ENCODE measurements around the gene FOXC1. TPM values are rescaled to one million over a fixed set of nuclear protein-coding genes. Genes with fewer than 3 reads are reported as not detected.
A peak's percentile ranks its signal among the peaks of the same experiment; 100 is the strongest.

Gene FOXC1
- total and polyA plus RNA-seq, 7 experiments from 2014 or later, result not detected

DNA sequence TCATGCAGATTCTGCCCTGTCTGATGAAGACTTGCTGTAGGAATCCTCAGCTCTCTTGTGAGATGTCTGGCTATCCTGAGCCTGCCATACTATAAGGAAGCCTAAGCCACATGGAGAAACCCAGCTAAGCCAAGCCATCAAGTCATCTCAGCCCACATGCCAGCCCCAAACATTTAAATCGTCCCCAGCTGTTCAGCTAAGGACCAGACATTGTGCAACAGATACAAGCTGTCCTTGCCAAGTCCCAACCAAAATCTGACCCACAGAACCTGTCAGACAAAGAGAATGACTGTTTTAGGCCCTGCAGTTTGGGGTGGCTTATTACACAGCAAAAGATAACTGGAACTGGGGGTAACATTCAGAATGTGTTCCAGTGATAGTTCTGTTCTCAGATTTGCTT lies 36.8 kb upstream of the FOXC1 start:
- DNase-seq (no peak), ATAC-seq (no peak)
- no peaks in the 10 kb centered on the region for H3K36me3 ChIP-seq (ENCODE audit: control insufficient read depth in 2 of 3, insufficient read depth in 3 of 3, low read length in 3 of 3)
- Mint-ChIP-seq H3K9me3 (peaks cover 6 to 30% (median 22%) of the 10 kb centered on the region in 11 donors), H3K27me3 (peaks cover 0 to 31% (median 5%) of the 10 kb centered on the region in 5 donors), H3K4me3 (no peak overlapping the region), H3K4me1 (no peaks in the 10 kb centered on the region), H3K36me3 (peaks cover 0 to 16% (median 4%) of the 10 kb centered on the region in 5 donors), H3K27ac (no peak overlapping the region)
- CTCF ChIA-PET, result no interaction called here
- peaks cover 0 to 5% (median 0%) of the 10 kb centered on the region in 3 experiments for H3K9me3 ChIP-seq (ENCODE audit: control insufficient read depth in 2 of 3, low read length in 3 of 3)
- intact Hi-C loops (cut with micrococcal nuclease), result no loop called here
- no peak overlapping the region for H3K4me3 ChIP-seq (ENCODE audit: low read length)
- no peaks in the 10 kb centered on the region for H3K4me1 ChIP-seq (ENCODE audit: control insufficient read depth in 2 of 2, insufficient read depth in 2 of 2, low read length in 2 of 2)
- no peaks in the 10 kb centered on the region for H3K27me3 ChIP-seq (ENCODE audit: control insufficient read depth in 2 of 2, insufficient read depth in 2 of 2, low read length in 2 of 2)
- no peak overlapping the region for H3K27ac ChIP-seq (ENCODE audit: low read depth, low read length)
- POLR2A ChIA-PET, result interaction anchor here (0.5 kb wide), 1 partner anchor 1194 kb away, joined by 3 read pairs; no protein-coding TSS in a partner anchor

DNA sequence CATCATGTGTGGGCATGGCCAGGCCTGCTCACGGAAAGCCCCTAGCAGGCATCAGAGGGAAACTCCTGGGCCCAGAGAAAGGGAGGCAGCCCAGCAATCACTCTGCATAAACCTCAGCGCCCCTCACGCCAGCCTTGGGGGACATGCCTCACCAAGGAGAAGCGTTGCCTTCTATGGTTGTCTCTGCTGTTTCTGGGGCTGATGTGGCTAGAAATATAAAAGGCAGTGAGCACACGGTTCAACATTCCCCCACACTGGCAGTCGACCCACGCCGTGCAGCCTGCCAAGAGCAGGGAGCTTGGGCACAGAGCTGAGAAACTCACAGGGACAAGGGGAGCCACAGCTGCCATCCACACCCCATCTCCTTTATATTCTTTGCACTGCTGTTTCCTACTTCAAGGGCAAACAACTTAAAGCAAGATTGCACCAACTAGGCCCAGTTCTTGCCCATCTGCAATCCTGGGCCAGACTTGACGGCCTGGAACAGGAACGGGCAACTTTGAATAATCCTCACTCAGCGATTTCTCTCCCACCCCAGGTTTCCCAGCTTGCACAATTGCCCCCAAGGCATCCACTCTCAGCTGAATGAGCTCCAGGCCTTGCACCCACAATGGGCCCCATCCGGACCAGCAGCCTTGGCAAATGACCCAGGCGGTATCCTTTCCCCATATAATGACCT lies 35.5 kb upstream of the FOXC1 start:
- Mint-ChIP-seq H3K4me1 (no peaks in the 10 kb centered on the region), H3K36me3 (peaks cover 0 to 16% (median 4%) of the 10 kb centered on the region in 5 donors), H3K4me3 (no peak overlapping the region), H3K27ac (no peak overlapping the region), H3K9me3 (peaks cover 6 to 26% (median 21%) of the 10 kb centered on the region in 11 donors), H3K27me3 (peaks cover 0 to 22% (median 5%) of the 10 kb centered on the region in 5 donors)
- no peaks in the 10 kb centered on the region for H3K27me3 ChIP-seq (ENCODE audit: control insufficient read depth in 2 of 2, insufficient read depth in 2 of 2, low read length in 2 of 2)
- POLR2A ChIA-PET, result interaction anchor here (0.6 kb wide), 1 partner anchor 1191 kb away, joined by 3 read pairs; the partner anchor contains the start of gene WRNIP1
- H3K4me3 ChIP-seq (ENCODE audit: low read length), result no peak overlapping the region
- H3K4me1 ChIP-seq (ENCODE audit: control insufficient read depth in 2 of 2, insufficient read depth in 2 of 2, low read length in 2 of 2), result no peaks in the 10 kb centered on the region
- H3K36me3 ChIP-seq (ENCODE audit: control insufficient read depth in 2 of 3, insufficient read depth in 3 of 3, low read length in 3 of 3), result no peaks in the 10 kb centered on the region
- intact Hi-C loops (cut with micrococcal nuclease), result no loop called here
- DNase-seq (no peak), ATAC-seq (no peak)
- H3K27ac ChIP-seq (ENCODE audit: low read depth, low read length), result no peak overlapping the region
- CTCF ChIA-PET, result interaction anchor here (0.6 to 1.2 kb wide), 2 partner anchors 9 to 22 kb away, joined by 3 to 4 read pairs; no protein-coding TSS in a partner anchor
- peaks cover 0 to 5% (median 0%) of the 10 kb centered on the region in 3 experiments for H3K9me3 ChIP-seq (ENCODE audit: control insufficient read depth in 2 of 3, low read length in 3 of 3)

DNA sequence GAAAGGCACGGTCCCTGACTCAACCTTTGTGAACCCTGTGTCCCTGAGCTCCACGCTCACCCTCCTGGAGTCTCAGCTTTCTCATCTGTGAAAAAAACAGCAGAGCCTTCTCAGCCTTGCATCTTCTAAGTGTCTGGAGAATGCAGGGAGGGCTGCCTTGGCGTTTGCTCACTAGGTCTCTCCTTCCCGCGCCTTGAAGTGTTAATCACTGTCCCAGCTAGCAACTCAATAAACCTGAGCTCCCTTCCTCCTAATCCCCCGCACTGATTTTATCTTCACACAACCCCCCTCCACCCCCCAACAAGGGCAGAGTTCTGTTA lies 34.9 kb upstream of the FOXC1 start:
- Mint-ChIP-seq H3K4me1 (no peaks in the 10 kb centered on the region), H3K4me3 (no peak overlapping the region), H3K27ac (no peak overlapping the region), H3K9me3 (peaks cover 6 to 26% (median 21%) of the 10 kb centered on the region in 11 donors), H3K36me3 (peaks cover 0 to 16% (median 4%) of the 10 kb centered on the region in 5 donors), H3K27me3 (peaks cover 0 to 22% (median 5%) of the 10 kb centered on the region in 5 donors)
- Histone ChIP-seq H3K27me3 (ENCODE audit: control insufficient read depth in 2 of 2, insufficient read depth in 2 of 2, low read length in 2 of 2) (no peaks in the 10 kb centered on the region), H3K9me3 (ENCODE audit: control insufficient read depth in 2 of 3, low read length in 3 of 3) (peaks cover 0 to 5% (median 0%) of the 10 kb centered on the region in 3 experiments), H3K36me3 (ENCODE audit: control insufficient read depth in 2 of 3, insufficient read depth in 3 of 3, low read length in 3 of 3) (no peaks in the 10 kb centered on the region), H3K4me1 (ENCODE audit: control insufficient read depth in 2 of 2, insufficient read depth in 2 of 2, low read length in 2 of 2) (no peaks in the 10 kb centered on the region), H3K27ac (ENCODE audit: low read depth, low read length) (no peak overlapping the region), H3K4me3 (ENCODE audit: low read length) (no peak overlapping the region)
- ATAC-seq (no peak), DNase-seq (no peak)
- CTCF ChIA-PET, result interaction anchor here (0.6 to 1.2 kb wide), 2 partner anchors 9 to 22 kb away, joined by 3 to 4 read pairs; no protein-coding TSS in a partner anchor
- POLR2A ChIA-PET, result interaction anchor here (0.6 kb wide), 1 partner anchor 1190 kb away, joined by 3 read pairs; the partner anchor contains the start of gene WRNIP1
- intact Hi-C loops (cut with micrococcal nuclease), result no loop called here

DNA sequence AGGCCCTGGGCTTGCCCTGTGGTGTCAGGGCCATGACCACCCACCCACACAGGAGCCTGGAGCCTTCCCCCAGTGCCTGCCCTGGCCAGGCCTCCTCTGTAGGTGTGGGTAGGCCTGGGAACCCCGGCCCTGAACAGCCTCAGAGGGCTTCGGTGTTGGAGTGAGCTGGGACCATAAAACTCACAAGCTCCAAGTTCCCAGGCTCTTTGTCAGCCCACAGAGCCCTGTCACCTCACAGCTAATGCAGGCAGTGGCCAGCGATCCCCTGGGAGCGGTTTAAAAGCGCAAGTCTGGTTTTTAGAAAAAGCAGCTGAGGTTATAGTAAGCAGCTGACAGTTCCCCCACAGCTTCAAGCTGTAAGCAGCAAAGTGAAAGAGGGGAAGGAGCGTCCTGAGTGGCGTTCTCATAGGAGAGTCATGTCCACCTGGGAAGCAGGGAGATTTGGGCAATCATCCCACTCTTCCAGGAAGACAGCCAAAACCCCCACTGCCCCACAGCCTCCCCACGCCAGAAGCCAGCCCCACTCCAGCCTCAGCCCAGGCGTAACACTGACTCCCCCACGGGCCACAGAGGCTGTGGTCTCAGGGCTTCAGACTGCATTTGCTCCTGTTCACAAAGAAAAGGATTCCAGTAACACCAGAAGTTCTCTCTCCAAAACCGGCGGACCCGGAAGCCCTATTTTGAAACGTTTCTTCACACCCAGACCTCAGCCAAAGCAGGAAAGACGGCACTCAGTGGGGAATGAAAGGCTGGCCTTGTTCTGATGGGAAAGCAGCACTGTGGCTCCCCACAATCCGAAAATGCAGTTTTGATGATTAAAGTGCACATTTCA lies 34.3 kb upstream of the FOXC1 start:
- DNase-seq (no peak), ATAC-seq (no peak)
- H3K4me1 ChIP-seq (ENCODE audit: control insufficient read depth in 2 of 2, insufficient read depth in 2 of 2, low read length in 2 of 2), result no peaks in the 10 kb centered on the region
- Mint-ChIP-seq H3K4me1 (no peaks in the 10 kb centered on the region), H3K4me3 (no peak overlapping the region), H3K27ac (peak overlapping the region in 1 of 9 donors; percentile 41), H3K9me3 (peaks cover 6 to 22% (median 17%) of the 10 kb centered on the region in 11 donors), H3K27me3 (peaks cover 0 to 20% (median 5%) of the 10 kb centered on the region in 5 donors), H3K36me3 (peaks cover 0 to 15% (median 4%) of the 10 kb centered on the region in 5 donors)
- H3K4me3 ChIP-seq (ENCODE audit: low read length), result no peak overlapping the region
- intact Hi-C loops (cut with micrococcal nuclease), result no loop called here
- POLR2A ChIA-PET, result no interaction called here
- no peak overlapping the region for H3K27ac ChIP-seq (ENCODE audit: low read depth, low read length)
- no peaks in the 10 kb centered on the region for H3K36me3 ChIP-seq (ENCODE audit: control insufficient read depth in 2 of 3, insufficient read depth in 3 of 3, low read length in 3 of 3)
- peaks cover 0 to 5% (median 0%) of the 10 kb centered on the region in 3 experiments for H3K9me3 ChIP-seq (ENCODE audit: control insufficient read depth in 2 of 3, low read length in 3 of 3)
- no peaks in the 10 kb centered on the region for H3K27me3 ChIP-seq (ENCODE audit: control insufficient read depth in 2 of 2, insufficient read depth in 2 of 2, low read length in 2 of 2)
- CTCF ChIA-PET, result interaction anchor here (0.6 kb wide), 1 partner anchor 10 kb away, joined by 3 read pairs; no protein-coding TSS in a partner anchor

DNA sequence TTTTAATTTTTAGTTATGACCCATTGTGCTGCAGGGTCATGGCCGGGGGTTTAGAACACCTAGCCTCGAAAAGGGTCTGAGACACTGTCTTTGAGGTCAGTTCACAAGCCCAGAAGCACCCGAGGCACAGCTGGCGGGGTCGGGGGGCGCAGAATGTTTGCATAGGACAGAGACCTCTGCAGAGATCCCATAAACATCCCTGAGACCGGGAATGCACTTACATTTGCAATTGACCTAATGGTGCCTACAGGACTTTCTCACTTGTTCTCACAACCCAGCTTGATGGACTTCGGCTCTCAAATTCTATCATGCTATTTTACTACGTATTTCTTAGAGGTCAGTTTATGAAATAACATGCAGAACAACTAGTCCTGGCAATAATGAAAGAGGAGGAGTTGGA lies 33.5 kb upstream of the FOXC1 start:
- H3K27ac Mint-ChIP-seq, result no peak overlapping the region
- Histone ChIP-seq H3K27me3 (ENCODE audit: control insufficient read depth in 2 of 2, insufficient read depth in 2 of 2, low read length in 2 of 2) (no peaks in the 10 kb centered on the region), H3K27ac (ENCODE audit: low read depth, low read length) (no peak overlapping the region), H3K36me3 (ENCODE audit: control insufficient read depth in 2 of 3, insufficient read depth in 3 of 3, low read length in 3 of 3) (no peaks in the 10 kb centered on the region), H3K9me3 (ENCODE audit: control insufficient read depth in 2 of 3, low read length in 3 of 3) (peaks cover 0 to 5% (median 0%) of the 10 kb centered on the region in 3 experiments), H3K4me3 (ENCODE audit: low read length) (no peak overlapping the region), H3K4me1 (ENCODE audit: control insufficient read depth in 2 of 2, insufficient read depth in 2 of 2, low read length in 2 of 2) (no peaks in the 10 kb centered on the region)
- ChIA-PET CTCF (no interaction called here), POLR2A (no interaction called here)
- peaks cover 0 to 13% (median 4%) of the 10 kb centered on the region in 5 donors for H3K27me3 Mint-ChIP-seq
- H3K4me1 Mint-ChIP-seq, result no peaks in the 10 kb centered on the region
- H3K9me3 Mint-ChIP-seq, result peaks cover 5 to 14% (median 10%) of the 10 kb centered on the region in 11 donors
- intact Hi-C loops (cut with micrococcal nuclease), result no loop called here
- no peak for DNase-seq
- peaks cover 0 to 10% (median 0%) of the 10 kb centered on the region in 5 donors for H3K36me3 Mint-ChIP-seq
- ATAC-seq, result no peak
- H3K4me3 Mint-ChIP-seq, result no peak overlapping the region

DNA sequence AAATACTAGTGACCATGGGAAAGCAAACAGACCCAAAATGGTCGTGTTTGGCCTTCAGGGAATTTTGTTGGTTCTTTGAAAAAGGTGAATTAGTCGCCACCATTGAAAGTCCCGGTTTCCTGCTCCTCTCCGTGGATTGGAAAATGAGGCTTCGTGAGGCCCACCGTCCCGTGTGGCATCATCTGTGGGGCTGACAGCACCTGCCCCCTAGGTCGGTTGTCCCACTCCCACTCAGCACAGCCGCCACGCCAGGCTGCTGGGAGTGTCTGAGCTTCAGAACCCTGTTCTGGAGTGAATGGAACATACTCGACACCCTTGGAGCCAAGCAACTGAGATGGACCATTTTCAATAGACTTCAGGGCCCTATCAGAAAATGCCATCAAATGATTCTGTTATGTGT lies 33.0 kb upstream of the FOXC1 start:
- ChIA-PET POLR2A (no interaction called here), CTCF (no interaction called here)
- Mint-ChIP-seq H3K4me3 (no peak overlapping the region), H3K9me3 (peaks cover 0 to 9% (median 4%) of the 10 kb centered on the region in 11 donors), H3K4me1 (no peaks in the 10 kb centered on the region), H3K36me3 (peaks cover 0 to 4% (median 0%) of the 10 kb centered on the region in 5 donors), H3K27me3 (peaks cover 0 to 10% (median 4%) of the 10 kb centered on the region in 5 donors), H3K27ac (no peak overlapping the region)
- intact Hi-C loops (cut with micrococcal nuclease), result no loop called here
- Histone ChIP-seq H3K27me3 (ENCODE audit: control insufficient read depth in 2 of 2, insufficient read depth in 2 of 2, low read length in 2 of 2) (no peaks in the 10 kb centered on the region), H3K27ac (ENCODE audit: low read depth, low read length) (no peak overlapping the region), H3K9me3 (ENCODE audit: control insufficient read depth in 2 of 3, low read length in 3 of 3) (peaks cover 0 to 4% (median 0%) of the 10 kb centered on the region in 3 experiments), H3K4me1 (ENCODE audit: control insufficient read depth in 2 of 2, insufficient read depth in 2 of 2, low read length in 2 of 2) (no peaks in the 10 kb centered on the region), H3K4me3 (ENCODE audit: low read length) (no peak overlapping the region), H3K36me3 (ENCODE audit: control insufficient read depth in 2 of 3, insufficient read depth in 3 of 3, low read length in 3 of 3) (no peaks in the 10 kb centered on the region)
- ATAC-seq (no peak), DNase-seq (no peak)
